Heart left ventricle (tissue), 16 donors: Measurements from ENCODE around the gene SNRNP70. TPM values are rescaled to one million over a fixed set of nuclear protein-coding genes. Genes with fewer than 3 reads are reported as not detected.
A peak's percentile ranks its signal among the peaks of the same experiment; 100 is the strongest.

Experiments
- ATAC-seq, 4 donors: fragments of 200-7000 bp; cut with Tn5 transposase; one replicate each; pipeline ENCODE4 v1.9.1; 2020 to 2022; ENCODE audit warnings: moderate library complexity in 4 of 4, mild to moderate bottlenecking in 3 of 4, moderate number of reproducible peaks in 1 of 4
- DNase-seq, 5 donors: peaks; one replicate each; pipeline ENCODE4 v3.0.0-alpha.2; 2020
- H3K27ac ChIP-seq, 12 donors: fragments of 200-600 bp; sonication (generic) in 4 of 12; one replicate each; pipeline versions ENCODE4 v1.5.0 to v1.8.0; 2016 to 2022; ENCODE audit warnings: mild to moderate bottlenecking in 2 of 12
- H3K27me3 ChIP-seq, 9 donors: fragments of 200-600 bp; sonication (generic) in 2 of 9; one replicate each; pipeline versions ENCODE4 v1.5.1 to v1.8.0; 2016 to 2022; ENCODE audit warnings: mild to moderate bottlenecking in 3 of 9
- H3K36me3 ChIP-seq, 9 donors: fragments of 200-600 bp; sonication (generic) in 2 of 9; one replicate each; pipeline versions ENCODE4 v1.5.0 to v1.8.0; 2018 to 2022; ENCODE audit warnings: mild to moderate bottlenecking in 2 of 9
- H3K4me1 ChIP-seq, 12 donors: fragments of 200-600 bp; sonication (generic) in 4 of 12; one replicate each; pipeline versions ENCODE4 v1.5.0 to v1.8.0; 2016 to 2022; ENCODE audit warnings: mild to moderate bottlenecking in 3 of 12
- H3K4me3 ChIP-seq, 12 donors: fragments of 200-600 bp; sonication (generic) in 4 of 12; one replicate each; pipeline versions ENCODE4 v1.5.0 to v1.8.0; 2017 to 2022; ENCODE audit warnings: mild to moderate bottlenecking in 9 of 12, moderate library complexity in 4 of 12
- H3K9me3 ChIP-seq, 12 donors: fragments of 200-600 bp; sonication (generic) in 4 of 12; one replicate each; pipeline versions ENCODE4 v1.5.0 to v1.8.0; 2016 to 2022; ENCODE audit warnings: mild to moderate bottlenecking in 1 of 12
- CTCF ChIP-seq, 12 donors: fragments of 200-600 bp; sonication (generic) in 4 of 12; IDR thresholded peaks; one replicate each; pipeline versions ENCODE4 v1.5.0 to v1.8.0; 2018 to 2022; ENCODE audit warnings: antibody characterized with exemption in 12 of 12, mild to moderate bottlenecking in 5 of 12
- POLR2A ChIP-seq, 2 donors: fragments of 450-650 bp; IDR thresholded peaks; one replicate each; pipeline ENCODE4 v1.6.1; 2017; ENCODE audit warnings: antibody characterized with exemption in 2 of 2, mild to moderate bottlenecking in 2 of 2, moderate library complexity in 2 of 2
- WGBS, 4 donors: extraction: QIAGEN DNeasy Blood & Tissue Kit in 2 of 4; methylation state at CpG; one replicate each; pipeline versions ENCODE4 v1.1.5 to v1.1.7; 2013 to 2018; 5-methylcytosine and 5-hydroxymethylcytosine counted together
- intact Hi-C, 10 donors: fragments of 100-400 bp; cut with DNase I; formaldehyde crosslinking; loops; one replicate each; pipeline versions ENCODE4 v1.11.1 to v1.14.2; 2022
- polyA plus RNA-seq, 2 donors: library from polyadenylated mRNA; stranded (reverse); fragments of 200-250 nt; gene quantifications; one replicate each; pipeline ENCODE4 v1.2.3, GENCODE V29; 2013
- total RNA-seq, 9 donors: library from RNA; depleted of rRNA in 2 of 9; stranded (reverse); fragments of >200 nt in 2 of 9; fragmentation: NEBNext Ultra II Directional in 3 of 9; extraction: Animal tissue kit (Norgen Biotek cat#: 25700) in 3 of 9; gene quantifications; one replicate each; pipeline versions ENCODE4 v1.1.0 to v1.2.4, GENCODE V29; 2016 to 2023
- donor health status: ischemic (EF 13 %, LVEDD 7.1; RV severe dilation, severe dysfunction).
- donor health status: healthy with polysubstance abuse.
- donor health status: DM: no; HTN: yes; CAD: no.
- donor health status: DM: no; HTN: no; CAD: no.
- donor health status: ischemic (EF 25% LVEDD 6.9; RV normal size, moderate dysfunction).
- donor health status: ischemic (EF 25% LVEDD 5.7; RV mildly dilated, moderate dysfunction).
- donor health status: healthy.
- donor health status: DM: yes; HTN: yes; CAD: no.
- donor health status: ischemic (EF 35%, LVEDD 5.7; RV mildly dilated, moderate dysfunction).
- donor health status: nonischemic (EF 11% LVEDD 7.7; RV severe dilation, severe dysfunction).
- donor health status: DM: yes; HTN: yes; CAD: no.
- donor health status: PGD.
- donor health status: ischemic (EF 29% LVEDD 5.4; RV normal size, mild dysfunction).
- donor health status: nonischemic (EF 23%, LVEDD 6.1; RV moderate dilation, normal function).

SNRNP70 gene
- total and polyA plus RNA-seq, 11 donors = 61.6 to 163 (median 96.6) TPM

- H3K4me1 ChIP-seq = peaks cover 0 to 32% (median 19%) of the 10 kb centered on the region in 12 donors
- ATAC-seq (peak; percentile 93 to 98 (median 94)), DNase-seq (peak in 4 of 5 donors; percentile 66 to 82 (median 70))
- H3K36me3 ChIP-seq = peaks cover 3 to 99% (median 92%) of the 10 kb centered on the region in 9 donors
- H3K4me3 ChIP-seq = no peak overlapping the region
- intact Hi-C loops = loop anchor here in 8 of 10 donors (5.0 kb wide), 4 partner anchors 53 to 113 kb away; no protein-coding TSS in a partner anchor
- H3K27me3 ChIP-seq = no peaks in the 10 kb centered on the region
- TF ChIP-seq CTCF (IDR thresholded peaks at IDR 0.05) (no peak), POLR2A (IDR thresholded peaks at IDR 0.05) (no peak)
- peak overlapping the region in 7 of 12 donors; percentile 19 to 62 (median 37) for H3K27ac ChIP-seq
- 55 to 61% (median 57%) methylated on average over 23 of the region's 23 CpGs for whole genome bisulfite sequencing, 4 donors
- no peaks in the 10 kb centered on the region for H3K9me3 ChIP-seq
These were observed 9.5 kb downstream of the SNRNP70 start for GRCh38 chr19:49094505-49095482.

GRCh38 chr19:49097453-49098288 lies 12.4 kb downstream of the SNRNP70 start:
- H3K27me3 ChIP-seq = no peaks in the 10 kb centered on the region
- no peaks in the 10 kb centered on the region for H3K9me3 ChIP-seq
- WGBS, 4 donors = 40 to 47% (median 45%) methylated on average over 7 to 8 of the region's 8 CpGs
- no peak overlapping the region for H3K4me3 ChIP-seq
- H3K36me3 ChIP-seq = peaks cover 0 to 99% (median 92%) of the 10 kb centered on the region in 9 donors
- intact Hi-C loops = loop anchor here (1.0 to 5.0 kb wide), 9 partner anchors 17 to 111 kb away; partner anchors contain the start of gene LIN7B (in 1 of the 10)
- peaks cover 0 to 32% (median 19%) of the 10 kb centered on the region in 12 donors for H3K4me1 ChIP-seq
- peak; percentile 37 to 66 (median 57) for ATAC-seq
- peak; percentile 54 to 73 (median 62) for DNase-seq
- TF ChIP-seq CTCF (IDR thresholded peaks at IDR 0.05) (peak; percentile 97 to 100 (median 99)), POLR2A (IDR thresholded peaks at IDR 0.05) (no peak)
- no peak overlapping the region for H3K27ac ChIP-seq

- no peak overlapping the region for H3K4me3 ChIP-seq
- no peaks in the 10 kb centered on the region for H3K27me3 ChIP-seq
- intact Hi-C loops = loop anchor here in 9 of 10 donors (1.0 to 5.0 kb wide), 6 partner anchors 47 to 110 kb away; no protein-coding TSS in a partner anchor
- ATAC-seq = no peak
- no peak overlapping the region for H3K27ac ChIP-seq
- peaks cover 0 to 32% (median 19%) of the 10 kb centered on the region in 12 donors for H3K4me1 ChIP-seq
- TF ChIP-seq POLR2A (IDR thresholded peaks at IDR 0.05) (no peak), CTCF (IDR thresholded peaks at IDR 0.05) (no peak)
- peaks cover 0 to 99% (median 81%) of the 10 kb centered on the region in 9 donors for H3K36me3 ChIP-seq
- no peaks in the 10 kb centered on the region for H3K9me3 ChIP-seq
- DNase-seq = no peak
- WGBS, 4 donors = 72 to 85% (median 76%) methylated on average over 4 of the region's 4 CpGs
These were observed 13.5 kb downstream of the SNRNP70 start for GRCh38 chr19:49098795-49099194.
